Natural killer cell (primary cell): ENCODE data around the gene PTPRN. TPM values are rescaled to one million over a fixed set of nuclear protein-coding genes. Genes with fewer than 3 reads are reported as not detected.

ENCODE experiments used
- ATAC-seq, 3 donors: fragments of 150-1000 bp in 2 of 3; fragments of 200-7000 bp in 1 of 3; cut with Tn5 transposase; 1 replicate in 1 of 3; 2 replicates in 2 of 3; pipeline ENCODE4 v1.10.0; 2021; ENCODE audit warnings: mild to moderate bottlenecking in 2 of 3, moderate library complexity in 2 of 3
- DNase-seq, 2 donors: peaks; one replicate each; pipeline versions ENCODE4 v3.0.0 to v3.0.0-alpha.2; 2013 to 2021; ENCODE audit warnings: mixed read lengths in 1 of 2
- H3K27ac ChIP-seq: one replicate; pipeline ENCODE4 v1.5.1; 2013; ENCODE audit warnings: mild to moderate bottlenecking, low read length
- H3K27me3 ChIP-seq: one replicate; pipeline ENCODE4 v1.6.1; 2013; ENCODE audit warnings: low read length; ENCODE audit not compliant: control insufficient read depth, insufficient read depth
- H3K36me3 ChIP-seq: one replicate; pipeline ENCODE4 v1.6.1; 2013; ENCODE audit warnings: low read length; ENCODE audit not compliant: control insufficient read depth, insufficient read depth
- H3K4me1 ChIP-seq: one replicate; pipeline ENCODE4 v1.6.1; 2013; ENCODE audit warnings: low read length; ENCODE audit not compliant: control insufficient read depth, insufficient read depth
- H3K4me3 ChIP-seq: one replicate; pipeline ENCODE4 v1.5.1; 2013; ENCODE audit warnings: low read length
- H3K9me3 ChIP-seq: one replicate; pipeline ENCODE4 v1.6.1; 2013; ENCODE audit warnings: low read length; ENCODE audit not compliant: control insufficient read depth, insufficient read depth
- H3K27ac Mint-ChIP-seq, 2 donors: one replicate each; pipeline ENCODE4 v1.8.0; 2022; ENCODE audit warnings: mild to moderate bottlenecking in 2 of 2, mixed read lengths in 2 of 2, moderate library complexity in 1 of 2
- H3K27me3 Mint-ChIP-seq, 2 donors: one replicate each; pipeline ENCODE4 v1.8.0; 2022; ENCODE audit warnings: low read depth in 2 of 2, mixed read lengths in 2 of 2
- H3K36me3 Mint-ChIP-seq: one replicate; pipeline ENCODE4 v1.8.0; 2022; ENCODE audit warnings: mixed read lengths
- H3K4me1 Mint-ChIP-seq, 2 donors: one replicate each; pipeline ENCODE4 v1.8.0; 2022; ENCODE audit warnings: mixed read lengths in 2 of 2
- H3K4me3 Mint-ChIP-seq: one replicate; pipeline ENCODE4 v1.8.0; 2022; ENCODE audit warnings: mild to moderate bottlenecking, moderate library complexity, mixed read lengths
- H3K9me3 Mint-ChIP-seq, 2 donors: one replicate each; pipeline ENCODE4 v1.8.0; 2022; ENCODE audit warnings: mixed read lengths in 2 of 2
- WGBS: methylation state at CpG from one replicate; pipeline ENCODE4 v1.1.7; 2013; ENCODE audit warnings: missing lambda C conversion rate; ENCODE audit not compliant: insufficient coverage; 5-methylcytosine and 5-hydroxymethylcytosine counted together
- intact Hi-C: fragments of 100-400 bp; cut with micrococcal nuclease; formaldehyde crosslinking; loops from one replicate; pipeline ENCODE4 v1.14.2; 2022
- total RNA-seq, 4 donors: library from RNA; stranded (reverse); fragments of 120-200 nt in 1 of 4; gene quantifications; one replicate each; pipeline versions ENCODE4 v1.2.3 to v1.2.4, GENCODE V29; 2013 to 2022
- TF ChIP-seq, protein P1 (sequence below): fragments of 200-600 bp; IDR thresholded peaks from one replicate; pipeline ENCODE4 v1.8.0; 2022; ENCODE audit warnings: antibody characterized with exemption

The PTPRN gene
- total RNA-seq, 3 donors from 2014 or later (not counting 1 experiment from before 2014, with no cell fraction given), result 0.23 to 0.35 TPM; not detected in 1

DNA sequence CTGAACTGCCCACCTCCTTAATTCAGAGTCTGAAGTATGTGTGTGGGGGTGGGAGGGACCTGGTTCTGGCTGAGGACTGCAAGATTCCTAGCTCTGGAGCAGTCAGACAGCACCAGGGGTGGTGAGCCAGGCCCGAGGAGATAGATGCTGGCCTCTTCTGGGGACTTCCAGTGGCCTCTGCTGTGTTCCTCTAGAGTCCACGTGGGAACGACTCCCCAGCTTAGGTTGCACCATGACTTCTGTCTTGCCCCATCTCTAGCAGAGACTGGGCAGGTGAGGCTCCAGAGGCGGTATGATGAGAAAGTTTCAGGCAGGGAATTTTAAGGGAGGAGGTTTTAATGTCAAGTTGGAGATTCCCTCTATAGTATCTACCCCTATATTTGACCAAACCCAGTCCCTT is 45.4 kb upstream of the PTPRN start:
- H3K4me3 Mint-ChIP-seq, result no peak overlapping the region
- H3K27me3 ChIP-seq, result peaks cover 7% of the 10 kb centered on the region
- H3K27ac ChIP-seq, result no peak overlapping the region
- intact Hi-C loops, result no loop called here
- no peaks in the 10 kb centered on the region for H3K9me3 Mint-ChIP-seq
- WGBS, result 71% methylated on average over 3 of the region's 4 CpGs
- TF ChIP-seq, protein P1, sequence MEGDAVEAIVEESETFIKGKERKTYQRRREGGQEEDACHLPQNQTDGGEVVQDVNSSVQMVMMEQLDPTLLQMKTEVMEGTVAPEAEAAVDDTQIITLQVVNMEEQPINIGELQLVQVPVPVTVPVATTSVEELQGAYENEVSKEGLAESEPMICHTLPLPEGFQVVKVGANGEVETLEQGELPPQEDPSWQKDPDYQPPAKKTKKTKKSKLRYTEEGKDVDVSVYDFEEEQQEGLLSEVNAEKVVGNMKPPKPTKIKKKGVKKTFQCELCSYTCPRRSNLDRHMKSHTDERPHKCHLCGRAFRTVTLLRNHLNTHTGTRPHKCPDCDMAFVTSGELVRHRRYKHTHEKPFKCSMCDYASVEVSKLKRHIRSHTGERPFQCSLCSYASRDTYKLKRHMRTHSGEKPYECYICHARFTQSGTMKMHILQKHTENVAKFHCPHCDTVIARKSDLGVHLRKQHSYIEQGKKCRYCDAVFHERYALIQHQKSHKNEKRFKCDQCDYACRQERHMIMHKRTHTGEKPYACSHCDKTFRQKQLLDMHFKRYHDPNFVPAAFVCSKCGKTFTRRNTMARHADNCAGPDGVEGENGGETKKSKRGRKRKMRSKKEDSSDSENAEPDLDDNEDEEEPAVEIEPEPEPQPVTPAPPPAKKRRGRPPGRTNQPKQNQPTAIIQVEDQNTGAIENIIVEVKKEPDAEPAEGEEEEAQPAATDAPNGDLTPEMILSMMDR, result no peak
- H3K27ac Mint-ChIP-seq, result no peak overlapping the region
- no peaks in the 10 kb centered on the region for H3K36me3 ChIP-seq
- DNase-seq, result no peak
- no peak for ATAC-seq
- H3K36me3 Mint-ChIP-seq, result no peaks in the 10 kb centered on the region
- no peak overlapping the region for H3K4me3 ChIP-seq
- H3K4me1 Mint-ChIP-seq, result peaks cover 0 to 4% of the 10 kb centered on the region in 2 donors
- H3K9me3 ChIP-seq, result no peaks in the 10 kb centered on the region
- H3K4me1 ChIP-seq, result peaks cover 7% of the 10 kb centered on the region
- H3K27me3 Mint-ChIP-seq, result peaks cover 23 to 29% of the 10 kb centered on the region in 2 donors

DNA sequence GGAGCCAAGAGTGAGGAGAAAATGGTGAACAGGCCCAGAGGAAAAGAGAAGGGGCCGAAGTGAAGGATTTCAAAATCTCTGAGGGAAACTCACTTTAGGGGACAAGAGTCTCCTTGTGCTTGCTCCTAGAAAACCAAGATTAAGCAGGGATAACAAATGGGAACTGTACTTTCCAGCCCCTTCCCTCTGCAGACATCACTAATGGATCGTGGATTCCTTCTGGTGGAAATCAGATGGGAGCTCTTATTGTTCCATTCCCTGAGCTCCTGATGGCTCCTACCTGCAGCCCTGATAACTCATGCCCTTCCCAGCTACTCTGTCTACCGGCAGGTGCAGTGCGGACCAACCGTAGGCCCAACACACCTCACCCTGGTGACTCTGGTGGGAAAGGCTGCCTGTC is 43.9 kb upstream of the PTPRN start:
- Mint-ChIP-seq H3K27ac (no peak overlapping the region), H3K27me3 (peaks cover 25 to 39% of the 10 kb centered on the region in 2 donors), H3K4me1 (peaks cover 0 to 4% of the 10 kb centered on the region in 2 donors), H3K4me3 (no peak overlapping the region), H3K36me3 (no peaks in the 10 kb centered on the region), H3K9me3 (no peaks in the 10 kb centered on the region)
- Histone ChIP-seq H3K27me3 (peaks cover 2% of the 10 kb centered on the region), H3K9me3 (no peaks in the 10 kb centered on the region), H3K4me3 (no peak overlapping the region), H3K36me3 (no peaks in the 10 kb centered on the region), H3K4me1 (peaks cover 2% of the 10 kb centered on the region), H3K27ac (no peak overlapping the region)
- 81% methylated on average over 5 of the region's 5 CpGs for WGBS
- intact Hi-C loops, result no loop called here
- no peak for ATAC-seq
- TF ChIP-seq, protein P1, result no peak
- no peak for DNase-seq

GRCh38 chr2:219352448-219353023 is 43.3 kb upstream of the PTPRN start:
- DNase-seq (peak; percentile 42 to 75), ATAC-seq (peak; percentile 70 to 82 (median 79))
- Mint-ChIP-seq H3K4me3 (no peak overlapping the region), H3K4me1 (peaks cover 0 to 4% of the 10 kb centered on the region in 2 donors), H3K9me3 (no peaks in the 10 kb centered on the region), H3K27ac (no peak overlapping the region), H3K27me3 (peaks cover 25 to 45% of the 10 kb centered on the region in 2 donors), H3K36me3 (no peaks in the 10 kb centered on the region)
- H3K9me3 ChIP-seq, result no peaks in the 10 kb centered on the region
- no peaks in the 10 kb centered on the region for H3K27me3 ChIP-seq
- H3K4me3 ChIP-seq, result no peak overlapping the region
- intact Hi-C loops, result loop anchor here (1.0 kb wide), 1 partner anchor 75 kb away; no protein-coding TSS in a partner anchor
- WGBS, result 10% methylated on average over 4 of the region's 5 CpGs
- H3K4me1 ChIP-seq, result no peaks in the 10 kb centered on the region
- H3K27ac ChIP-seq, result no peak overlapping the region
- H3K36me3 ChIP-seq, result no peaks in the 10 kb centered on the region
- TF ChIP-seq, protein P1, result peak; percentile 80
